KOPT-K1 (cell line): ENCODE data around the gene TBC1D22B.

Source experiments
- H3K27ac ChIP-seq: fragments of 200-600 bp; sonication (generic); 2 replicates; pipeline ENCODE4 v1.5.1; 2016; ENCODE audit warnings: antibody characterized with exemption, mild to moderate bottlenecking, low read depth, low read length; ENCODE audit not compliant: poor library complexity, severe bottlenecking
- H3K36me3 ChIP-seq: fragments of 200-600 bp; sonication (generic); 2 replicates; pipeline ENCODE4 v1.5.1; 2017; ENCODE audit warnings: antibody characterized with exemption, mild to moderate bottlenecking, low read length, moderate library complexity; ENCODE audit not compliant: insufficient read depth
- H3K9me3 ChIP-seq: fragments of 200-600 bp; sonication (generic); 2 replicates; pipeline ENCODE4 v1.5.1; 2017; ENCODE audit warnings: antibody characterized with exemption, low read length, mild to moderate bottlenecking; ENCODE audit not compliant: insufficient read depth, poor library complexity, severe bottlenecking

The TBC1D22B gene

DNA sequence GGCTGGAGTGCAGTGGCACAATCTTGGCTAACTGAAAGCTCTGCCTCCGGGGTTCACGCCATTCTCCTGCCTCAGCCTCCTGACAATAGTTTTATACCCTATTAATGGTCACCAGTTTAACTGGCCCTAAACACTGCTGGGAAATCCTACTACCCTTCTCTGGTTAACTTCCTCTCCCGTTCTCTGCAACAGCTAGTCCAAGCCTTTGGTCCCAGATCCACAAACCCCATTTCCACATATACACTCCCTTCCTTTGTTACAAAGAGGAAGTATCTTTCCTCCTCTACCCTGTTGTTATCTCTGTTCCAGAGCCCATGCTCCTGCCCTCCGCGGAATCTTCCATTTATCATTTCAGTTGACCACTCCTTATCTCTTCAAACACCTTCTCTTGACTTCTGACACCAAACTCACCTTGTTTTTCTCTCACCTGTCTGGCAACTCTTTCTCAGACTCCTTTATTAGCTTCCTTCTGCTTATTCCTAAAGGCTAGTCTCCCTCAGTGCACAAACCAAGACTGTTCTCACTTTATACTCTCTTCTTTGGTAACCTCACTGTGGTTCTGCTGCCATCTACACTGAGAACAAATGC is 25.0 kb upstream of the TBC1D22B start:
- H3K36me3 ChIP-seq, result no peaks in the 10 kb centered on the region
- H3K27ac ChIP-seq, result no peak overlapping the region
- H3K9me3 ChIP-seq, result no peaks in the 10 kb centered on the region

GRCh38 chr6:37233541-37233940 is 24.0 kb upstream of the TBC1D22B start:
- Histone ChIP-seq H3K27ac (no peak overlapping the region), H3K36me3 (no peaks in the 10 kb centered on the region), H3K9me3 (no peaks in the 10 kb centered on the region)

GRCh38 chr6:37236921-37237320 is 20.7 kb upstream of the TBC1D22B start:
- Histone ChIP-seq H3K9me3 (no peaks in the 10 kb centered on the region), H3K27ac (no peak overlapping the region), H3K36me3 (no peaks in the 10 kb centered on the region)

DNA sequence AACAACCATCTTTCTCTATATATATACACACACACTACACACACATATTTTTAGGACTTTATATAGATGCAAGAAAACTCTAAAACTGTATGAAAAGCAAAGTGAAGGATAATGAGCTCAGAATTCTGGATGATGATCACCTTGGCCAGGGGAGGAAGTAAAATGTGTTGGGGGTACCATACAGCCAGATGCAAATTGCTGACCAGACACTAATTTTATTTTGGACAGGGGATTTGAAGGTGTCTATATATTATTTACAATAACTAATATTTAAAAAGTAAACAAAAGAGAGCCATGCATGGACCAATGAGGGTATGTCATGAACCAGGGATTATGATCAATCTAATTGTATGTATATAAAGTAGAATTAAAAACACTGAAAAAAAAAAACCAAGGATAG is 19.8 kb upstream of the TBC1D22B start:
- Histone ChIP-seq H3K27ac (no peak overlapping the region), H3K36me3 (no peaks in the 10 kb centered on the region), H3K9me3 (no peaks in the 10 kb centered on the region)

DNA sequence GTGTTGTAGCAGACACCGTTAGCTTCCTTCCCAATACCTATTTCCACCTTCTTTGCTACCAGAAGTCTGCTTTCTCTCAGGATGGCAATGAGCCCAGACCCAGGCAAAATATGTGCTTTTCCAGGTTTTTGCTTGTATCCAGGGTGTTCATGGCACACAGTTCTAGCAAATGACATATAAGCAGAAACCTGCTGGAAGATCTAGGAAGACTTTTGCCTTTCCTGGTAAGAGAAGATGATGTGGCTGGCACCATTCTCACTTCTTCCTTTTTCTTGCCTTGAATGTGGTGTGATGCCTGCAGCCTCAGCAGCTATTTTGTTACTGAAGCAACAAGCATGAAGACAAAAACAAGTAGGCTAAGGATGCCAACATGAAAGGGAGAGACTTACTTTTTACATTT is 19.2 kb upstream of the TBC1D22B start:
- H3K27ac ChIP-seq, result no peak overlapping the region
- H3K9me3 ChIP-seq, result no peaks in the 10 kb centered on the region
- no peaks in the 10 kb centered on the region for H3K36me3 ChIP-seq

- no peaks in the 10 kb centered on the region for H3K36me3 ChIP-seq
- H3K9me3 ChIP-seq, result no peaks in the 10 kb centered on the region
- peak overlapping the region; percentile 38 for H3K27ac ChIP-seq
Observed at GRCh38 chr6:37239526-37239925, 18.0 kb upstream of the TBC1D22B start.

DNA sequence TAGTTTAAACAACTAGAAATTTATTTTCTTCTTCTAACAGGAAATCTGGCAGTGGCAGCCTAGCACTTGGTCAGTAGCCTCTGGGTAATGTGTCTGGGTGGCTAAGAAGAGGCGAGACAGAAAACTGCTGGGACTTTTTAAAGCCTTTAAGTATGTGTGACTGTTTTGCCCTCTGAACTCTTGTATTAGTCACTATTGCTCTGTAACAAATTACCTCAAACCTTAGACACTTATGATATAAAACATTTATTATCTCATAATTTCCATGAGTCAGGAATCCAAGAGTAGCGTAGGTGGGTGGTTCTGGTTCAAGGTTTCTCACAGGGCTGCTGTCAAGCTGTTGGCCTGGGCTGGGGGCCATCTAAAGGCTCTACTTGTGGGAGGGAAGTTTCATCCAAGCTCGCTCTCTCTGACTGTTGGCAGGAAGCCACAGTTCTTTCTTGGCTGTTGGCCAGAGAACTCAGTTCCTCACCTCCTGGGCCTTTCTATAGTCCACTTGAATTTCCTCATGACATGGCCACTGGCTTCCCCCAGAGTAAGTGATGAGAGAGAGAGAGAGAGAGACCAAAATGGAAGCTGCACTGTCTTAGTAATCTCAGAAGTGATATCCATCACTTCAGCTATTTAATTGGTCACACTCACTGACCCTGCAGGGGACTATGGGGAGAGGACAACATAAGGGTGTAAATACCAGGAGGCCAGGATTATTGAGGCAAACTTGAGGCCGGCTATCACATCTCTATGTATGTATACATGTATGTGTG is 17.4 kb upstream of the TBC1D22B start:
- Histone ChIP-seq H3K36me3 (no peaks in the 10 kb centered on the region), H3K9me3 (no peaks in the 10 kb centered on the region), H3K27ac (peak overlapping the region; percentile 38)

DNA sequence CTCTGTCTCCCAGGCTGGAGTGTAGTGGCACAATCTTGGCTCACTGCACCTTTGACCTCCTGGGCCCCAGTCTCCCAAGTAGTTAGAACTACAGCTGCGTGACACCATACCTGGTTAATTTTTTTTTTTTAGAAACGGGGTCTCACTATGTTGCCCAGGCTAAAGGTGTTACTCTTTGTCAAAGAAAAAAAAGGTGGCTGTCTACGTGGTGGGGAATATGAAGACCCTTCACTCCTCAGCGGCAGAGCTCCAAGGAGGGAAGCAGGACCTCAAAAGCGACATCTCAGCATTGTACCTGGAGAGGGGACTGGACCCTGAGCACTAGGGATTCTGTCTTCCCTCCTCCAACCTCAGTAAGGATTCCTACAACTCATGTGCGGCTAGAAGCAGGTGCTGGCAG is 16.4 kb upstream of the TBC1D22B start:
- no peaks in the 10 kb centered on the region for H3K36me3 ChIP-seq
- H3K9me3 ChIP-seq, result no peaks in the 10 kb centered on the region
- H3K27ac ChIP-seq, result no peak overlapping the region

DNA sequence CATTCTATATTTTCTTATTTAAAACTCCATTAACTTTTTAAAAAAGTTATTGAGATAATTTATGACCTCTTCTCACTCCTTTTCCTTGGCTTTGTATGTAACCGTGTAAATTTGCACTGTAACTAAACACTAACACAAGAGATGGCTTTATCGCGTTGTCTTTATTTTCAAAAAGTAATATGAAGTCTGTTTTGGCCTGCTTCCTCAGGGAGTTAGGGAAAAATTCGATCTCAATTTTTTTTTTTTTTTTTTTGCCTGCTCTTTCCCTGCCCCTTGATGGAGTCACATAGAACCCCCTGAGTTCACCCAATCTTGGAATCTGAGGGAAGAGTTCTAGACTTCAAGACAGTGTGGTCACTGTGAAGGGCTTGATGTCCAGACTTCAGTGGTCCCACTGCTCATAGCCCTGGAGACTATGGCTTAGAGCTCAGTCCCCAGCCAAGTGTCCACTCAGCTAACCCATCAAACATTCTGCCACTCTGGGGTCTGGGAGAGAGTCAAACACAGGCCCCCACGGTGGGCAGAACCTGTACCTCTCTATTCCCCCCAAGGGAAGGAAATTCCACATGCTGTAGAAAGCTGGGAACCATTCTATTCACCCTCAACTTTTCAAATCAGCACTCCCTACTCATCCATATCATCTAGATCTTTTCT is 15.7 kb upstream of the TBC1D22B start:
- Histone ChIP-seq H3K27ac (no peak overlapping the region), H3K36me3 (no peaks in the 10 kb centered on the region), H3K9me3 (no peaks in the 10 kb centered on the region)

DNA sequence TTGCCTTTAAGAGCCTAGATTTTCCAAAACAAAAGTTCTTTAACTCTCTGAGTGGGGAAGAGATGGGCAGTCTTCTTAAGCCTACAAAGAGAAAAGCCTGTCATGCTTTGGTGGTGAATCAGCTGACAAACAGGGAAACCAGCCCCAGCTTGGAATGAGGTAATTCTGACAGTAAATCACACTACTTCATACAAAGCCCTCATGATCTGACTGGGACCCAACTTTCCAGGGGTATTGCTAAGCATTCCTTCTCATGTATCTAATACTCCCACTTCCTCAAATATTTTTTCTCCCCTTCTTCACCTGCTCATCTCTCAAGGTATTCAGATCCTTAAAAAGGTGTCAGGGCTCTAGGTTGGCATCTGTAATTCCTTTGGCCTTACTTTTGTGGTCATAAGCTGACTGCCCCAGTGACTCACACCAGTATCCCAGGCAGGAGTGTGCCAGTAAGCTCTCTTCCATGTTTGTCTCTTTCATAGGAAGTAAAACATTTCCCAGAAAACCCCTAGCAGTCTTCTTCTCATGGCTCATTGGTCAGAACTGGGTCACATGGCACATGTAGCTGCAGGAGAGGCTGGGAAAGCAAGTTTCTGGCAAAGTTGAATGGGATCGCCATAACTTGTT is 15.0 kb upstream of the TBC1D22B start:
- no peak overlapping the region for H3K27ac ChIP-seq
- H3K9me3 ChIP-seq, result no peaks in the 10 kb centered on the region
- H3K36me3 ChIP-seq, result no peaks in the 10 kb centered on the region

- H3K36me3 ChIP-seq, result no peaks in the 10 kb centered on the region
- H3K27ac ChIP-seq, result no peak overlapping the region
- H3K9me3 ChIP-seq, result no peaks in the 10 kb centered on the region
Observed at GRCh38 chr6:37243131-37243815, 14.3 kb upstream of the TBC1D22B start.

- peak overlapping the region; percentile 11 for H3K27ac ChIP-seq
Observed at GRCh38 chr6:37243816-37244370, 13.7 kb upstream of the TBC1D22B start.

GRCh38 chr6:37244430-37245310 is 12.9 kb upstream of the TBC1D22B start:
- H3K27ac ChIP-seq, result peak overlapping the region; percentile 11
- no peaks in the 10 kb centered on the region for H3K36me3 ChIP-seq
- H3K9me3 ChIP-seq, result no peaks in the 10 kb centered on the region

More at GRCh38 chr6:37243816-37244370, 13.7 kb upstream of the TBC1D22B start:
- H3K9me3 ChIP-seq, result no peaks in the 10 kb centered on the region
- no peaks in the 10 kb centered on the region for H3K36me3 ChIP-seq

GRCh38 chr6:37251211-37251780 is 6.3 kb upstream of the TBC1D22B start:
- Histone ChIP-seq H3K27ac (peak overlapping the region; percentile 13), H3K9me3 (no peaks in the 10 kb centered on the region), H3K36me3 (no peaks in the 10 kb centered on the region)
